Thymus (tissue), 11 donors: ENCODE measurements around the gene C9orf152. TPM values are rescaled to one million over a fixed set of nuclear protein-coding genes. Genes with fewer than 3 reads are reported as not detected.

ENCODE experiments used
- DNase-seq, 9 donors: peaks; one replicate each; pipeline ENCODE4 v3.0.0-alpha.2; 2013; ENCODE audit warnings: low spot score in 9 of 9, low read depth in 6 of 9, missing footprints in 1 of 9
- H3K27ac ChIP-seq, 2 donors: one replicate each; pipeline ENCODE4 v1.5.1; 2013; ENCODE audit warnings: control low read depth in 1 of 2, low read depth in 1 of 2, low read length in 1 of 2, mild to moderate bottlenecking in 1 of 2, moderate library complexity in 1 of 2
- H3K27me3 ChIP-seq, 2 donors: one replicate each; pipeline ENCODE4 v1.5.1; 2013; ENCODE audit warnings: low read length in 1 of 2; ENCODE audit not compliant: control insufficient read depth in 2 of 2, insufficient read depth in 1 of 2
- H3K36me3 ChIP-seq, 2 donors: one replicate each; pipeline ENCODE4 v1.5.1; 2013; ENCODE audit warnings: low read length in 1 of 2, mild to moderate bottlenecking in 1 of 2, moderate library complexity in 1 of 2; ENCODE audit not compliant: control insufficient read depth in 2 of 2, insufficient read depth in 2 of 2
- H3K4me1 ChIP-seq, 2 donors: one replicate each; pipeline ENCODE4 v1.5.1; 2013; ENCODE audit warnings: low read length in 2 of 2; ENCODE audit not compliant: control insufficient read depth in 2 of 2, insufficient read depth in 2 of 2
- H3K4me3 ChIP-seq, 2 donors: one replicate each; pipeline ENCODE4 v1.5.1; 2013; ENCODE audit warnings: low read length in 2 of 2, control low read depth in 1 of 2, mild to moderate bottlenecking in 1 of 2
- H3K9me3 ChIP-seq, 2 donors: one replicate each; pipeline ENCODE4 v1.5.1; 2013; ENCODE audit warnings: low read length in 1 of 2, mild to moderate bottlenecking in 1 of 2; ENCODE audit not compliant: control insufficient read depth in 2 of 2, insufficient read depth in 1 of 2
- WGBS: extraction: QIAGEN DNeasy Blood & Tissue Kit; methylation state at CpG from one replicate; pipeline ENCODE4 v1.1.7; 2013; 5-methylcytosine and 5-hydroxymethylcytosine counted together
- polyA plus RNA-seq: library from polyadenylated mRNA; stranded (reverse); fragments of 200-250 nt; gene quantifications from one replicate; pipeline ENCODE4 v1.2.3, GENCODE V29; 2013
- total RNA-seq: library from RNA; stranded (reverse); fragments of 120-200 nt; gene quantifications from one replicate; pipeline ENCODE4 v1.2.4, GENCODE V29; 2013
- donor health status: healthy.

The C9orf152 gene
- total and polyA plus RNA-seq, 2 donors = 0.05 to 0.23 TPM

GRCh38 chr9:110251212-110251611, 43.3 kb upstream of the C9orf152 start:
- Histone ChIP-seq H3K27me3 (no peaks in the 10 kb centered on the region), H3K36me3 (peaks cover 16 to 28% of the 10 kb centered on the region in 2 donors), H3K27ac (no peak overlapping the region), H3K4me1 (peaks cover 11% of the 10 kb centered on the region in 2 donors), H3K4me3 (no peak overlapping the region), H3K9me3 (no peaks in the 10 kb centered on the region)
- DNase-seq = no peak
- WGBS = 91% methylated on average over 4 of the region's 4 CpGs

DNA sequence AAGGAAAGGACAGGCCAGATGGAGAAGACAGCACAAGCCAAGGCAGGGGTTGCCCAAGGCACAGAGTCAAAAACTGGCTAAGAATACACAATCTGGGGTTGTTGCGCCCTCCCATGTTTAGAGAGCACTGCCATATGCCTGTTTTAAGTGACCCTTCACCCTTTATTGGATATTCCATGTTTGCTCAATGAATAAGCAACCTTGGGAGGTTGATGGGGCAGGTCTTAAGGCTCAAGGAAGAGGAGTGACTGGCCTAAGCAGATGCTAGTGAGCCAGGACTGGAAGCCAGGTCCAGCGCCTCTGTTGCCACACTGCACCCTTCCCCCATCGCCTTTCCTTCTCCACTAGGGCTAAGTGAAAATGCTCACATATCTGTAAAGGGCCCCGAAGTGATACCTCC, 41.6 kb upstream of the C9orf152 start:
- no peaks in the 10 kb centered on the region for H3K9me3 ChIP-seq
- no peak for DNase-seq
- H3K4me3 ChIP-seq = no peak overlapping the region
- H3K36me3 ChIP-seq = peaks cover 16 to 36% of the 10 kb centered on the region in 2 donors
- WGBS = 99% methylated on average over 4 of the region's 4 CpGs
- no peaks in the 10 kb centered on the region for H3K27me3 ChIP-seq
- H3K27ac ChIP-seq = no peak overlapping the region
- H3K4me1 ChIP-seq = peaks cover 7 to 9% of the 10 kb centered on the region in 2 donors

- WGBS = 97% methylated on average over 2 of the region's 2 CpGs
- H3K27ac ChIP-seq = no peak overlapping the region
- peaks cover 16 to 43% of the 10 kb centered on the region in 2 donors for H3K36me3 ChIP-seq
- no peaks in the 10 kb centered on the region for H3K9me3 ChIP-seq
- H3K4me3 ChIP-seq = no peak overlapping the region
- no peaks in the 10 kb centered on the region for H3K27me3 ChIP-seq
- no peak for DNase-seq
- peaks cover 0 to 8% of the 10 kb centered on the region in 2 donors for H3K4me1 ChIP-seq
Observed at GRCh38 chr9:110248361-110248760, 40.4 kb upstream of the C9orf152 start.

GRCh38 chr9:110246214-110246613, 38.3 kb upstream of the C9orf152 start:
- Histone ChIP-seq H3K27ac (no peak overlapping the region), H3K27me3 (no peaks in the 10 kb centered on the region), H3K9me3 (no peaks in the 10 kb centered on the region), H3K36me3 (peaks cover 21 to 59% of the 10 kb centered on the region in 2 donors), H3K4me1 (peaks cover 0 to 6% of the 10 kb centered on the region in 2 donors), H3K4me3 (no peak overlapping the region)
- DNase-seq = no peak
- WGBS = 98% methylated on average over 6 of the region's 6 CpGs

GRCh38 chr9:110244616-110245015, 36.7 kb upstream of the C9orf152 start:
- peaks cover 18 to 51% of the 10 kb centered on the region in 2 donors for H3K36me3 ChIP-seq
- WGBS = 98% methylated on average over 3 of the region's 3 CpGs
- H3K4me1 ChIP-seq = peaks cover 0 to 3% of the 10 kb centered on the region in 2 donors
- DNase-seq = no peak
- no peak overlapping the region for H3K27ac ChIP-seq
- H3K9me3 ChIP-seq = no peaks in the 10 kb centered on the region
- no peak overlapping the region for H3K4me3 ChIP-seq
- no peaks in the 10 kb centered on the region for H3K27me3 ChIP-seq

DNA sequence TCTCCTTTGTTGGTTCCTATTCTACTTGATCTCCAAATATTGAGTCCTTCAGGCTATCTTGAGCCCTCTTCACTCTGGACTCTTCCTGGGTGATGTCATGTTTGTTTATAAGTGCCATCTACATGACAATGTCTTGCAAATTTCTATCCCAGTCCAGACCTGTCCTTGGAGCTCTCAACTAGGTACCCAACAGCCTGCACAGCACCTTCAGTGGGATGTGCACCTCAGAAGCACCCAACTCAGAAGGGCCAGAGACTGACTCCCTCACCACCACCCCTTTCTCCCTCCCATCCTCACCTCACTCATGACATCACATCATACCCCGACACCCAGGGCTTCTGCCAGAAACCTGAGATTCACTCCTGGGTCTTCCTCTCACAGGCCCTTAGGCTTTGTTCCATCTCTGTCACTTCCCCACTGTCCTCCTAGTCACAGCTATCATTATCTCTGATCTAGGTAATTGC, 33.9 kb upstream of the C9orf152 start:
- no peak overlapping the region for H3K27ac ChIP-seq
- no peaks in the 10 kb centered on the region for H3K27me3 ChIP-seq
- no peaks in the 10 kb centered on the region for H3K9me3 ChIP-seq
- H3K36me3 ChIP-seq = peaks cover 7 to 38% of the 10 kb centered on the region in 2 donors
- no peaks in the 10 kb centered on the region for H3K4me1 ChIP-seq
- H3K4me3 ChIP-seq = no peak overlapping the region
- no peak for DNase-seq
- WGBS = 98% methylated on average over 1 of the region's 1 CpG

DNA sequence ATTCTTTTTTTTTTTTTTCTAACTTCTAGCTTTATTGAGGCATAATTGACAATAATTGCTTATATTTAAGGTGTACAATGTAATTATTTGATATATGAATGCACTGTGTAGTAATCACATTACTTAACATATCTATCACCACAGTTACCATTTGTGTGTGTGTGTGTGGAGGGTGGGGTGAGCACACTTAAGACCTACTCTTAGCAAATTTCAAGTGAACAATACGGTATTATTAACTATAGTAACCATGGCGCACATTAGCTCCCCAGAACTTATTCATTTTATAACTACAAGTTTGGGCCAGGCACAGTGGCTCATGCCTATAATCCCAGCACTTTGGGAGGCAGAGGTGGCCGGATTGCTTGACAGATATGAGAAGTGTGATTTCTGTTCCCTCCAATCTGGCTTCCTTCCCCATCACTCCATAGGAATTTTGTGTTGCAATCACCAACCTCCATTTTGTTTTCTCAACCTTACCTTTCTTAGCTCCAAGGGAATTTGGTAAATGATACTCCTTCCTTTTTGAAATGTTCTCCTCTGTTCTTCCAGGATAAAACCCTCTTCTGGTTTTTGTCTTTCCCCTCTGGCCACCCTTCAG, 33.4 kb upstream of the C9orf152 start:
- Histone ChIP-seq H3K4me1 (no peaks in the 10 kb centered on the region), H3K27ac (no peak overlapping the region), H3K27me3 (no peaks in the 10 kb centered on the region), H3K9me3 (no peaks in the 10 kb centered on the region), H3K4me3 (no peak overlapping the region), H3K36me3 (peaks cover 6 to 33% of the 10 kb centered on the region in 2 donors)
- 98% methylated on average over 3 of the region's 3 CpGs for whole genome bisulfite sequencing
- DNase-seq = no peak

DNA sequence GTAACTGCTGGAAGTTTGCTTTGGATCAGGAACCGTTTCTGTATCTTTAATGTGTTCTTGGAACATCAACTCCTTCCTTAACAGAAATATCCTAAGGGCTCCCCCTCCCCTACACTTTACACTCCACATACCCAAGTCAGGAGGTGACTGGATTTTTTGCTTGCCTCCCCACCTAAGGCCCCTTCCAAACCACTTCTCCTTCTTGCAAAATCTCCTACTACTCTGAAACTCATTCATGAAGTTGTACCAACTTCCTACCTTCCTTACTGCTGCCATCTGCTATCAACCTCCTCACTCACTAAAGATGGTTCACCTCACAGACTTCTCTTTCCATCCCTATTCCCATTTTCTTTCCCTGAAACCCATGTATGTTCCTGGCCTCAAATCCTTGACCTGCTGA, 32.2 kb upstream of the C9orf152 start:
- peaks cover 1 to 5% of the 10 kb centered on the region in 2 donors for H3K9me3 ChIP-seq
- no peaks in the 10 kb centered on the region for H3K27me3 ChIP-seq
- WGBS = 85% methylated on average over 1 of the region's 1 CpG
- H3K4me1 ChIP-seq = no peaks in the 10 kb centered on the region
- DNase-seq = no peak
- no peak overlapping the region for H3K4me3 ChIP-seq
- H3K36me3 ChIP-seq = peaks cover 4 to 25% of the 10 kb centered on the region in 2 donors
- no peak overlapping the region for H3K27ac ChIP-seq

GRCh38 chr9:110228321-110228720, 20.4 kb upstream of the C9orf152 start:
- no peaks in the 10 kb centered on the region for H3K36me3 ChIP-seq
- no peaks in the 10 kb centered on the region for H3K9me3 ChIP-seq
- no peaks in the 10 kb centered on the region for H3K27me3 ChIP-seq
- H3K4me3 ChIP-seq = no peak overlapping the region
- WGBS = 96% methylated on average over 2 of the region's 2 CpGs
- H3K27ac ChIP-seq = no peak overlapping the region
- DNase-seq = no peak
- H3K4me1 ChIP-seq = no peaks in the 10 kb centered on the region
